ENCODE results near the gene ST8SIA5. TPM values are rescaled to one million over a fixed set of nuclear protein-coding genes. Genes with fewer than 3 reads are reported as not detected.

The ST8SIA5 gene
- total and polyA plus RNA-seq, 2 of the 13 experiments (the other 11 are each of a cell fraction or from before 2014, with no cell fraction given), result 0.07 to 0.20 TPM

DNA sequence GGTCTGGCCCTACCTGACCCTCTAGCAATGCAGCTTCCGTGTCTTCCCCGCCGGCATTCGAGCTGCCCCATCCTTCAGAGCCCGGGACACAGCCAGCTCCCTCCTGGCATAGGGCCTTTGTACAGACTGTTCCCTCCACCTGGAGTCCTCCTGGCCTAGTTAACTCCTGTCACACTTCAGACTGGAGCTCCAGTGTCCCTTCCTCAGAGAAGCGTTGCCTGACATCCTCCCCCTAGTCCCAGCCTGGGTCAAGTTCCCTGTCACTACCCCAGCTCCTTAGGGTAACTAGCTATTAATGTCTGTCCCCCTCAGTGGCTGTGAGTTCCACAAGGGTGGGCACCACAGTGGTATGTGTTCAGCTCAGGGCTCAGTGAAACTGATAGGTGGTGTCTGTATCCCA is 54.4 kb downstream of the ST8SIA5 start (continued):
- no peak for TF ChIP-seq ZNF275 (CRISPR knock-in tag; IDR thresholded peaks at IDR 0.05; ENCODE audit: borderline replicate concordance)
- no peak for TF ChIP-seq NFE2L2 (IDR thresholded peaks at IDR 0.05; ENCODE audit: low read length)
- no peak for TF ChIP-seq NAIF1 (CRISPR knock-in tag; IDR thresholded peaks at IDR 0.05; ENCODE audit: borderline replicate concordance)

GRCh38 chr18:46700066-46700824 is 56.6 kb downstream of the ST8SIA5 start:
- in situ Hi-C loops (cut with HindIII; ENCODE audit: extremely low pct_ligation_motif_present, low pct_unique_long_range_greater_than_20kb) (no loop called here), intact Hi-C loops (cut with micrococcal nuclease; ENCODE audit: unreplicated experiment) (no loop called here)
- 0 out of 5 replicates have a peak, but pooled peaks cover 0 to 3% of the 10 kb centered on the region in 2 experiments for H3K27me3 ChIP-seq (ENCODE audit: control insufficient read depth in 1 of 2, insufficient read depth in 2 of 2, low read length in 2 of 2)
- no peak for ATAC-seq
- 9% methylated on average over 4 of the region's 5 CpGs for WGBS (ENCODE audit: low lambda C conversion rate)
- H3K4me2 ChIP-seq (ENCODE audit: low read depth, low read length), result no peak overlapping the region
- no peaks in the 10 kb centered on the region for H3K36me3 ChIP-seq (replicated peaks in 1 of 2; ENCODE audit: control insufficient read depth in 1 of 2, insufficient read depth in 2 of 2, low read length in 2 of 2)
- no peak for DNase-seq (ENCODE audit: low spot score)
- H3K27ac ChIP-seq (ENCODE audit: extremely low read length, insufficient read depth, low read length), result no peak overlapping the region
- no peak overlapping the region for H3K4me3 ChIP-seq (replicated peaks in 1 of 3; ENCODE audit: insufficient read depth in 1 of 3, low read depth in 2 of 3, low read length in 3 of 3)
- H3K9ac ChIP-seq (ENCODE audit: insufficient read depth, low read depth, low read length), result no peak overlapping the region
- no TSS peak for BruUV-seq (replicated peaks)
- no peaks in the 10 kb centered on the region for H3K9me3 ChIP-seq (ENCODE audit: low read length)
- no peak for FAIRE-seq
- H3K79me2 ChIP-seq (ENCODE audit: insufficient read depth, low read length), result no peaks in the 10 kb centered on the region
- POLR2A ChIA-PET, result no interaction called here
- no peaks in the 10 kb centered on the region for H3K4me1 ChIP-seq (ENCODE audit: insufficient read depth, low read length)
- CTCF ChIA-PET (ENCODE audit: low intra/inter-chr PET ratio, low total read pairs), result no interaction called here
- H2AFZ ChIP-seq (ENCODE audit: low read length), result no peak overlapping the region
- no peaks in the 10 kb centered on the region for H4K20me1 ChIP-seq (ENCODE audit: insufficient read depth, low read length)
- TF ChIP-seq ZNF431 (CRISPR knock-in tag; IDR thresholded peaks at IDR 0.05; ENCODE audit: borderline replicate concordance, low read depth), result no peak
- TF ChIP-seq, protein P1, sequence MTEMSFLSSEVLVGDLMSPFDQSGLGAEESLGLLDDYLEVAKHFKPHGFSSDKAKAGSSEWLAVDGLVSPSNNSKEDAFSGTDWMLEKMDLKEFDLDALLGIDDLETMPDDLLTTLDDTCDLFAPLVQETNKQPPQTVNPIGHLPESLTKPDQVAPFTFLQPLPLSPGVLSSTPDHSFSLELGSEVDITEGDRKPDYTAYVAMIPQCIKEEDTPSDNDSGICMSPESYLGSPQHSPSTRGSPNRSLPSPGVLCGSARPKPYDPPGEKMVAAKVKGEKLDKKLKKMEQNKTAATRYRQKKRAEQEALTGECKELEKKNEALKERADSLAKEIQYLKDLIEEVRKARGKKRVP (CRISPR knock-in tag; IDR thresholded peaks at IDR 0.05), result no peak
- no peak for TF ChIP-seq STAT5B (CRISPR knock-in tag; IDR thresholded peaks at IDR 0.05)
- TF ChIP-seq NFYB (CRISPR knock-in tag; IDR thresholded peaks at IDR 0.05), result no peak
- TF ChIP-seq POGZ (CRISPR knock-in tag; IDR thresholded peaks at IDR 0.05), result no peak
- TF ChIP-seq UBTF (CRISPR knock-in tag; IDR thresholded peaks at IDR 0.05), result no peak
- TF ChIP-seq ZNF230 (CRISPR knock-in tag; IDR thresholded peaks at IDR 0.05), result no peak
- TF ChIP-seq ETV6 (CRISPR knock-in tag; conservative IDR thresholded peaks at IDR 0.05), result no peak
- no peak for TF ChIP-seq ZNF451 (CRISPR knock-in tag; IDR thresholded peaks at IDR 0.05)
- no peak for TF ChIP-seq HNF4A (CRISPR knock-in tag; IDR thresholded peaks at IDR 0.05)
- TF ChIP-seq, protein P2, sequence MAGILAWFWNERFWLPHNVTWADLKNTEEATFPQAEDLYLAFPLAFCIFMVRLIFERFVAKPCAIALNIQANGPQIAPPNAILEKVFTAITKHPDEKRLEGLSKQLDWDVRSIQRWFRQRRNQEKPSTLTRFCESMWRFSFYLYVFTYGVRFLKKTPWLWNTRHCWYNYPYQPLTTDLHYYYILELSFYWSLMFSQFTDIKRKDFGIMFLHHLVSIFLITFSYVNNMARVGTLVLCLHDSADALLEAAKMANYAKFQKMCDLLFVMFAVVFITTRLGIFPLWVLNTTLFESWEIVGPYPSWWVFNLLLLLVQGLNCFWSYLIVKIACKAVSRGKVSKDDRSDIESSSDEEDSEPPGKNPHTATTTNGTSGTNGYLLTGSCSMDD (CRISPR knock-in tag; IDR thresholded peaks at IDR 0.05), result no peak
- TF ChIP-seq ZNF546 (CRISPR knock-in tag; conservative IDR thresholded peaks at IDR 0.05), result no peak
- no peak for TF ChIP-seq ATF5 (CRISPR knock-in tag; IDR thresholded peaks at IDR 0.05; ENCODE audit: low read depth)
- no peak for TF ChIP-seq ZMAT3 (CRISPR knock-in tag; conservative IDR thresholded peaks at IDR 0.05)
- no peak for TF ChIP-seq SNAPC2 (CRISPR knock-in tag; IDR thresholded peaks at IDR 0.05)
